Measurements from ENCODE around the gene CCT7. TPM values are rescaled to one million over a fixed set of nuclear protein-coding genes. Genes with fewer than 3 reads are reported as not detected.

The CCT7 gene
- total RNA-seq, 1 experiment from 2014 or later, result 648 TPM

DNA sequence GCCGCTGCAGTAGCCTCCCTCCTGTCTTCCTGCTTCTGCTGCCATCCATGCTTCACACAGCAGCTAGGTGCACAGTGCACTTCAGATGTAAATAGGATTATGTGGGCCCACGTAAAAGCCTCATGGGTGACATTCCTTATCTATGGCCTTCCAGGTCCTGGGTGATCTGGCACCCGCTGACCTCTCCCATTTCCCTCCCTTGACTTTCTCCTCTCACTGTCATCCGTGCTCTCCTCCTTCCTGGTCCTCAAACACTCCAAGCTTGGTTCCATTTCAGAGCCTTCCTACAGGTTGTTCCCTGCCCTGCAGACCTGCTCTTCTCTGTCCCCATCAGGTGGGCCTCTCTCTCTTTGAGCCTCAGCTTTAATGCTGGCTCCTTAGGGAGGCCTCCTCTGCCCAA lies 24.1 kb upstream of the CCT7 start:
- H3K27ac ChIP-seq (ENCODE audit: low read depth, low read length, poor library complexity, severe bottlenecking), result no peak overlapping the region
- CTCF ChIA-PET, result no interaction called here
- intact Hi-C loops (cut with micrococcal nuclease; ENCODE audit: unreplicated experiment), result no loop called here
- peaks cover 1% of the 10 kb centered on the region for H3K4me1 ChIP-seq (ENCODE audit: insufficient read depth, low read length, poor library complexity, severe bottlenecking)
- H3K27me3 ChIP-seq (replicated peaks; ENCODE audit: insufficient read depth, low read depth, low read length, poor library complexity), result no peaks in the 10 kb centered on the region
- TF ChIP-seq EZH2 (IDR thresholded peaks at IDR 0.05; ENCODE audit: borderline replicate concordance, low read depth, low read length, poor library complexity, severe bottlenecking), result no peak
- TF ChIP-seq, protein P1, sequence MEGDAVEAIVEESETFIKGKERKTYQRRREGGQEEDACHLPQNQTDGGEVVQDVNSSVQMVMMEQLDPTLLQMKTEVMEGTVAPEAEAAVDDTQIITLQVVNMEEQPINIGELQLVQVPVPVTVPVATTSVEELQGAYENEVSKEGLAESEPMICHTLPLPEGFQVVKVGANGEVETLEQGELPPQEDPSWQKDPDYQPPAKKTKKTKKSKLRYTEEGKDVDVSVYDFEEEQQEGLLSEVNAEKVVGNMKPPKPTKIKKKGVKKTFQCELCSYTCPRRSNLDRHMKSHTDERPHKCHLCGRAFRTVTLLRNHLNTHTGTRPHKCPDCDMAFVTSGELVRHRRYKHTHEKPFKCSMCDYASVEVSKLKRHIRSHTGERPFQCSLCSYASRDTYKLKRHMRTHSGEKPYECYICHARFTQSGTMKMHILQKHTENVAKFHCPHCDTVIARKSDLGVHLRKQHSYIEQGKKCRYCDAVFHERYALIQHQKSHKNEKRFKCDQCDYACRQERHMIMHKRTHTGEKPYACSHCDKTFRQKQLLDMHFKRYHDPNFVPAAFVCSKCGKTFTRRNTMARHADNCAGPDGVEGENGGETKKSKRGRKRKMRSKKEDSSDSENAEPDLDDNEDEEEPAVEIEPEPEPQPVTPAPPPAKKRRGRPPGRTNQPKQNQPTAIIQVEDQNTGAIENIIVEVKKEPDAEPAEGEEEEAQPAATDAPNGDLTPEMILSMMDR (conservative IDR thresholded peaks at IDR 0.05; ENCODE audit: low read depth, low read length), result no peak
- no peaks in the 10 kb centered on the region for H3K9me3 ChIP-seq (ENCODE audit: low read depth, low read length, poor library complexity, severe bottlenecking)
- H3K36me3 ChIP-seq (ENCODE audit: insufficient read depth, low read length, poor library complexity, severe bottlenecking), result no peaks in the 10 kb centered on the region
- no peak overlapping the region for H3K4me3 ChIP-seq (ENCODE audit: low read depth, low read length, poor library complexity, severe bottlenecking)
- POLR2A ChIA-PET (ENCODE audit: low non-redundant PET), result no interaction called here
- no peak for DNase-seq (ENCODE audit: low spot score)
- BruUV-seq (replicated peaks), result no TSS peak

DNA sequence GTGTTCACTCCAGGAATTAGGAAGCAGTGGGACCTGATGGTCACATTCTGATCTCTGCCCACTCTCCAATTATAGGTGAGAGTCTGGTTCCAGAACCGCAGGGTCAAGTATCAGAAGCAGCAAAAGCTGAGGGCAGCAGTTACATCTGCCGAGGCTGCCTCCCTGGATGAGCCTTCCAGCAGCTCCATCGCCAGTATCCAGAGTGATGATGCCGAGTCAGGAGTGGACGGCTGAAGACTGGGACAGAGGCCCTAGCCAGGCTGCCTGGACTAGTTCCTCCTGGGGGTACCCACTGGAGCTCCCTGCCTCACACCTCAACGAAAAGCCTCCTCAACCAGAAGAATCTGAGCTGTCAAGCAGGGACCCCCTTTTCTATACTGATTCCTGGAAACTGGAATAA lies 23.4 kb upstream of the CCT7 start:
- Histone ChIP-seq H3K27ac (ENCODE audit: low read depth, low read length, poor library complexity, severe bottlenecking) (no peak overlapping the region), H3K9me3 (ENCODE audit: low read depth, low read length, poor library complexity, severe bottlenecking) (no peaks in the 10 kb centered on the region), H3K27me3 (replicated peaks; ENCODE audit: insufficient read depth, low read depth, low read length, poor library complexity) (no peaks in the 10 kb centered on the region), H3K4me1 (ENCODE audit: insufficient read depth, low read length, poor library complexity, severe bottlenecking) (peaks cover 6% of the 10 kb centered on the region), H3K36me3 (ENCODE audit: insufficient read depth, low read length, poor library complexity, severe bottlenecking) (no peaks in the 10 kb centered on the region), H3K4me3 (ENCODE audit: low read depth, low read length, poor library complexity, severe bottlenecking) (no peak overlapping the region)
- no peak for DNase-seq (ENCODE audit: low spot score)
- POLR2A ChIA-PET (ENCODE audit: low non-redundant PET), result no interaction called here
- no TSS peak for BruUV-seq (replicated peaks)
- no peak for TF ChIP-seq EZH2 (IDR thresholded peaks at IDR 0.05; ENCODE audit: borderline replicate concordance, low read depth, low read length, poor library complexity, severe bottlenecking)
- TF ChIP-seq, protein P1 (conservative IDR thresholded peaks at IDR 0.05; ENCODE audit: low read depth, low read length), result no peak
- CTCF ChIA-PET, result no interaction called here
- intact Hi-C loops (cut with micrococcal nuclease; ENCODE audit: unreplicated experiment), result no loop called here

DNA sequence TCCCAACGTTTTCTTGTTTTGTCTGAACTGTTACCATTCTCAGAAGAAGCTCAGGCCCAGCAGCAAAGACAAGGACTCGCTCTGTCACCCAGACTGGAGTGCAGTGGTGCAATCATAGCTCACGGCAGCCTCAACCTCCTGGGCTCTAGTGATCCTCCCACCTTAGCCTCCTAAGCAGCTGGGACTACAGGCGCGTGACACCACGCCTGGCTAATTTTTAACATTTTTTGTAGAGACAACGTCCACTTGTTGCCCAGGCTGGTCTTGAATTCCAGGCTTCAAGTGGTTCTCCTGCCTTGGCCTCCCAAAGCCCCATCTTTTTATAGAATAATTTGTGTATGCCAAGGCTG lies 22.0 kb upstream of the CCT7 start:
- intact Hi-C loops (cut with micrococcal nuclease; ENCODE audit: unreplicated experiment), result loop anchor here (2.0 kb wide), 1 partner anchor 127 kb away; no protein-coding TSS in a partner anchor
- Histone ChIP-seq H3K27ac (ENCODE audit: low read depth, low read length, poor library complexity, severe bottlenecking) (no peak overlapping the region), H3K4me1 (ENCODE audit: insufficient read depth, low read length, poor library complexity, severe bottlenecking) (peaks cover 6% of the 10 kb centered on the region), H3K4me3 (ENCODE audit: low read depth, low read length, poor library complexity, severe bottlenecking) (no peak overlapping the region), H3K27me3 (replicated peaks; ENCODE audit: insufficient read depth, low read depth, low read length, poor library complexity) (no peaks in the 10 kb centered on the region), H3K36me3 (ENCODE audit: insufficient read depth, low read length, poor library complexity, severe bottlenecking) (no peaks in the 10 kb centered on the region), H3K9me3 (ENCODE audit: low read depth, low read length, poor library complexity, severe bottlenecking) (no peaks in the 10 kb centered on the region)
- no peak for TF ChIP-seq EZH2 (IDR thresholded peaks at IDR 0.05; ENCODE audit: borderline replicate concordance, low read depth, low read length, poor library complexity, severe bottlenecking)
- TF ChIP-seq, protein P1 (conservative IDR thresholded peaks at IDR 0.05; ENCODE audit: low read depth, low read length), result no peak
- POLR2A ChIA-PET (ENCODE audit: low non-redundant PET), result no interaction called here
- CTCF ChIA-PET, result interaction anchor here (0.7 to 1.3 kb wide), 11 partner anchors 11 to 319 kb away, joined by 3 to 7 read pairs (median 4); partner anchors contain the start of genes EGR4, FBXO41 and PRADC1
- DNase-seq (ENCODE audit: low spot score), result no peak
- no TSS peak for BruUV-seq (replicated peaks)
